Heart left ventricle (tissue), 16 donors: ENCODE measurements around the gene GALNT10. TPM values are rescaled to one million over a fixed set of nuclear protein-coding genes. Genes with fewer than 3 reads are reported as not detected.

ENCODE experiments used
- ATAC-seq, 4 donors: fragments of 200-7000 bp; cut with Tn5 transposase; one replicate each; pipeline ENCODE4 v1.9.1; 2020 to 2022; ENCODE audit warnings: moderate library complexity in 4 of 4, mild to moderate bottlenecking in 3 of 4, moderate number of reproducible peaks in 1 of 4
- DNase-seq, 5 donors: peaks; one replicate each; pipeline ENCODE4 v3.0.0-alpha.2; 2020
- H3K27ac ChIP-seq, 12 donors: fragments of 200-600 bp; sonication (generic) in 4 of 12; one replicate each; pipeline versions ENCODE4 v1.5.0 to v1.8.0; 2016 to 2022; ENCODE audit warnings: mild to moderate bottlenecking in 2 of 12
- H3K27me3 ChIP-seq, 9 donors: fragments of 200-600 bp; sonication (generic) in 2 of 9; one replicate each; pipeline versions ENCODE4 v1.5.1 to v1.8.0; 2016 to 2022; ENCODE audit warnings: mild to moderate bottlenecking in 3 of 9
- H3K36me3 ChIP-seq, 9 donors: fragments of 200-600 bp; sonication (generic) in 2 of 9; one replicate each; pipeline versions ENCODE4 v1.5.0 to v1.8.0; 2018 to 2022; ENCODE audit warnings: mild to moderate bottlenecking in 2 of 9
- H3K4me1 ChIP-seq, 12 donors: fragments of 200-600 bp; sonication (generic) in 4 of 12; one replicate each; pipeline versions ENCODE4 v1.5.0 to v1.8.0; 2016 to 2022; ENCODE audit warnings: mild to moderate bottlenecking in 3 of 12
- H3K4me3 ChIP-seq, 12 donors: fragments of 200-600 bp; sonication (generic) in 4 of 12; one replicate each; pipeline versions ENCODE4 v1.5.0 to v1.8.0; 2017 to 2022; ENCODE audit warnings: mild to moderate bottlenecking in 9 of 12, moderate library complexity in 4 of 12
- H3K9me3 ChIP-seq, 12 donors: fragments of 200-600 bp; sonication (generic) in 4 of 12; one replicate each; pipeline versions ENCODE4 v1.5.0 to v1.8.0; 2016 to 2022; ENCODE audit warnings: mild to moderate bottlenecking in 1 of 12
- CTCF ChIP-seq, 12 donors: fragments of 200-600 bp; sonication (generic) in 4 of 12; IDR thresholded peaks; one replicate each; pipeline versions ENCODE4 v1.5.0 to v1.8.0; 2018 to 2022; ENCODE audit warnings: antibody characterized with exemption in 12 of 12, mild to moderate bottlenecking in 5 of 12
- POLR2A ChIP-seq, 2 donors: fragments of 450-650 bp; IDR thresholded peaks; one replicate each; pipeline ENCODE4 v1.6.1; 2017; ENCODE audit warnings: antibody characterized with exemption in 2 of 2, mild to moderate bottlenecking in 2 of 2, moderate library complexity in 2 of 2
- WGBS, 4 donors: extraction: QIAGEN DNeasy Blood & Tissue Kit in 2 of 4; methylation state at CpG; one replicate each; pipeline versions ENCODE4 v1.1.5 to v1.1.7; 2013 to 2018; 5-methylcytosine and 5-hydroxymethylcytosine counted together
- intact Hi-C, 10 donors: fragments of 100-400 bp; cut with DNase I; formaldehyde crosslinking; loops; one replicate each; pipeline versions ENCODE4 v1.11.1 to v1.14.2; 2022
- polyA plus RNA-seq, 2 donors: library from polyadenylated mRNA; stranded (reverse); fragments of 200-250 nt; gene quantifications; one replicate each; pipeline ENCODE4 v1.2.3, GENCODE V29; 2013
- total RNA-seq, 9 donors: library from RNA; depleted of rRNA in 2 of 9; stranded (reverse); fragments of >200 nt in 2 of 9; fragmentation: NEBNext Ultra II Directional in 3 of 9; extraction: Animal tissue kit (Norgen Biotek cat#: 25700) in 3 of 9; gene quantifications; one replicate each; pipeline versions ENCODE4 v1.1.0 to v1.2.4, GENCODE V29; 2016 to 2023
- donor health status: ischemic (EF 13 %, LVEDD 7.1; RV severe dilation, severe dysfunction).
- donor health status: healthy with polysubstance abuse.
- donor health status: DM: no; HTN: yes; CAD: no.
- donor health status: DM: no; HTN: no; CAD: no.
- donor health status: ischemic (EF 25% LVEDD 6.9; RV normal size, moderate dysfunction).
- donor health status: ischemic (EF 25% LVEDD 5.7; RV mildly dilated, moderate dysfunction).
- donor health status: healthy.
- donor health status: DM: yes; HTN: yes; CAD: no.
- donor health status: ischemic (EF 35%, LVEDD 5.7; RV mildly dilated, moderate dysfunction).
- donor health status: nonischemic (EF 11% LVEDD 7.7; RV severe dilation, severe dysfunction).
- donor health status: DM: yes; HTN: yes; CAD: no.
- donor health status: PGD.
- donor health status: ischemic (EF 29% LVEDD 5.4; RV normal size, mild dysfunction).
- donor health status: nonischemic (EF 23%, LVEDD 6.1; RV moderate dilation, normal function).

Gene GALNT10
- total and polyA plus RNA-seq, 11 donors, result 2.7 to 20.7 (median 14.4) TPM

GRCh38 chr5:154199263-154199662 is 8.7 kb downstream of the GALNT10 start:
- 91 to 94% (median 94%) methylated on average over 4 of the region's 4 CpGs for WGBS, 4 donors
- peaks cover 0 to 50% (median 26%) of the 10 kb centered on the region in 12 donors for H3K4me1 ChIP-seq
- no peaks in the 10 kb centered on the region for H3K27me3 ChIP-seq
- intact Hi-C loops, result loop anchor here in 2 of 10 donors (5.0 to 10.0 kb wide), 2 partner anchors 66 to 203 kb away; no protein-coding TSS in a partner anchor
- H3K27ac ChIP-seq, result no peak overlapping the region
- ATAC-seq, result no peak
- H3K9me3 ChIP-seq, result no peaks in the 10 kb centered on the region
- no peak overlapping the region for H3K4me3 ChIP-seq
- no peak for DNase-seq
- H3K36me3 ChIP-seq, result peaks cover 0 to 16% (median 0%) of the 10 kb centered on the region in 9 donors
- TF ChIP-seq CTCF (IDR thresholded peaks at IDR 0.05), result no peak
- TF ChIP-seq POLR2A (IDR thresholded peaks at IDR 0.05), result no peak

GRCh38 chr5:154199671-154200220 is 9.2 kb downstream of the GALNT10 start:
- Histone ChIP-seq H3K36me3 (peaks cover 0 to 14% (median 0%) of the 10 kb centered on the region in 9 donors), H3K27me3 (no peaks in the 10 kb centered on the region), H3K4me1 (peaks cover 0 to 45% (median 23%) of the 10 kb centered on the region in 12 donors), H3K27ac (no peak overlapping the region), H3K4me3 (no peak overlapping the region), H3K9me3 (no peaks in the 10 kb centered on the region)
- TF ChIP-seq POLR2A (IDR thresholded peaks at IDR 0.05), result no peak
- TF ChIP-seq CTCF (IDR thresholded peaks at IDR 0.05), result no peak
- DNase-seq, result no peak
- ATAC-seq, result no peak
- 83 to 94% (median 86%) methylated on average over 5 to 7 of the region's 7 CpGs for WGBS, 4 donors
- intact Hi-C loops, result loop anchor here in 3 of 10 donors (5.0 to 10.0 kb wide), 3 partner anchors 65 to 203 kb away; no protein-coding TSS in a partner anchor

GRCh38 chr5:154200221-154200620 is 9.7 kb downstream of the GALNT10 start:
- DNase-seq (no peak), ATAC-seq (no peak)
- H3K27ac ChIP-seq, result no peak overlapping the region
- intact Hi-C loops, result loop anchor here in 1 of 10 donors (10.0 kb wide), 1 partner anchor 85 kb away; no protein-coding TSS in a partner anchor
- no peak for TF ChIP-seq POLR2A (IDR thresholded peaks at IDR 0.05)
- TF ChIP-seq CTCF (IDR thresholded peaks at IDR 0.05), result no peak
- peaks cover 0 to 9% (median 0%) of the 10 kb centered on the region in 9 donors for H3K36me3 ChIP-seq
- no peak overlapping the region for H3K4me3 ChIP-seq
- WGBS, 4 donors, result 75 to 90% (median 87%) methylated on average over 4 to 8 of the region's 8 CpGs
- no peaks in the 10 kb centered on the region for H3K9me3 ChIP-seq
- no peaks in the 10 kb centered on the region for H3K27me3 ChIP-seq
- peaks cover 0 to 45% (median 23%) of the 10 kb centered on the region in 12 donors for H3K4me1 ChIP-seq

GRCh38 chr5:154201108-154201769 is 10.7 kb downstream of the GALNT10 start:
- DNase-seq (no peak), ATAC-seq (no peak)
- Histone ChIP-seq H3K27ac (no peak overlapping the region), H3K4me3 (no peak overlapping the region), H3K36me3 (peaks cover 0 to 8% (median 0%) of the 10 kb centered on the region in 9 donors), H3K27me3 (no peaks in the 10 kb centered on the region), H3K4me1 (peaks cover 0 to 45% (median 24%) of the 10 kb centered on the region in 12 donors), H3K9me3 (no peaks in the 10 kb centered on the region)
- no peak for TF ChIP-seq POLR2A (IDR thresholded peaks at IDR 0.05)
- no peak for TF ChIP-seq CTCF (IDR thresholded peaks at IDR 0.05)
- 90 to 92% (median 91%) methylated on average over 7 of the region's 7 CpGs for WGBS, 4 donors
- intact Hi-C loops, result loop anchor here in 1 of 10 donors (10.0 kb wide), 1 partner anchor 84 kb away; no protein-coding TSS in a partner anchor
